HUDEP-2 (cell line): Measurements from ENCODE around the gene ZNF345.
A peak's percentile ranks its signal among the peaks of the same experiment; 100 is the strongest.

Experiments
- DNase-seq, 76 experiments: peaks; one replicate each; lab custom pipeline; 2025; ENCODE audit not compliant: unreplicated experiment in 76 of 76; lab: John Stamatoyannopoulos, UW

The ZNF345 gene

DNA sequence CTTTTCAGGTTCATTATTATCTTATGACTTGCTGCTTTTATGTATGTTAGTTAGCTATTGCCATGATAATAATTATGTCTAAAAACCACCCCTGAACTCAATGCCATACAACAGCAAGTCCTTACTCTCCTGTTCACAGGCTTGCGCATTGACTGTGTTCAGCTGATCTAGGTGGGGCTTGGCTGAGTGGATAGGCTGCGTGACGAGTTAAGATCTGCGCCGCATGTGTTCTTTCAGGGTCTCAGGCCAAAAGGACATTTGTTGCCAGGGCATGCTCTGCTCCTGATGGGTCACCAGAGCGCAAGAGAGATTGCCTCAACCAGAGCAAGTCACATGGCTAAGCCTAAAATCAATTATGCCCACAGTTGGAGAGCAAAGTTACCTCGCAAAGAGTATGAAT is 66.3 kb downstream of the ZNF345 start:
- DNase-seq: peak in 4 of 76 experiments; percentile 4 to 33 (median 9)

DNA sequence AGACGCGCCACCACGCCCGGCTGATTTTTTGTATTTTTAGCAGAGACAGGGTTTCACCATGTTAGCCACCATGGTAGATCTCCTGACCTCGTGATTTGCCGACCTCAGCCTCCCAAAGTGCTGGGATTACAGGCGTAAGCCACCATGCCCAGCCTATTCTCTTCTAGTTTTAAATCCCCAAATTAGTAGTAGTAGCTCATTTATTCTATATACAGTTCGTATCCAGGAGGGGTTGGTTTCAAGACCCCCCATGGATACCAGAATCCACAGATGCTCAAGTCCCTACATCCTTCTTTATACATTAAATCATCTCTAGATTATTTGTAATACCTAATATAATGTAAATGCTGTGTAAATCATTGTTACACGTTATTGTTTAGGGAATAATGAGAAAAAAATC is 67.4 kb downstream of the ZNF345 start:
- DNase-seq: no peak
